ENCODE results near the gene CFAP20DC.
A peak's percentile ranks its signal among the peaks of the same experiment; 100 is the strongest.
"Not testable (repeated sequence)": the region's sequence is repeated elsewhere in the genome, so short reads cannot be mapped to it uniquely, and the experiment has no call there.

The CFAP20DC gene

GRCh38 chr3:59049671-59050331 lies at the start of gene CFAP20DC:
CFAP20DC (minus strand) TSS chr3:59050025; CDS start chr3:59049631, 394 bp downstream.
- H3K4me3 Mint-ChIP-seq: peak within 1 kb of the TSS; percentile 73
- H3K36me3 Mint-ChIP-seq (ENCODE audit: low read depth): no peaks in the 10 kb centered on the region
- H3K27ac Mint-ChIP-seq: peak within 1 kb of the TSS; percentile 81
- no peaks in the 10 kb centered on the region for H3K9me3 Mint-ChIP-seq
- peak; percentile 91 for DNase-seq
- H3K27me3 Mint-ChIP-seq: peaks cover 3% of the 10 kb centered on the region
- peaks cover 10% of the 10 kb centered on the region for H3K4me1 Mint-ChIP-seq (ENCODE audit: low read depth)

- H3K9me3 Mint-ChIP-seq: peaks cover 13% of the 10 kb centered on the region
- H3K36me3 Mint-ChIP-seq (ENCODE audit: low read depth); H3K27ac Mint-ChIP-seq; H3K4me1 Mint-ChIP-seq (ENCODE audit: low read depth); H3K4me3 Mint-ChIP-seq; DNase-seq: not testable (repeated sequence)
- H3K27me3 Mint-ChIP-seq: peaks cover 38% of the 10 kb centered on the region
Measured at GRCh38 chr3:59098516-59098915, 48.7 kb upstream of the CFAP20DC start.

GRCh38 chr3:59094446-59094845 lies 44.6 kb upstream of the CFAP20DC start:
- Mint-ChIP-seq H3K4me3 (no peak overlapping the region), H3K9me3 (peaks cover 13% of the 10 kb centered on the region), H3K27ac (no peak overlapping the region), H3K4me1 (ENCODE audit: low read depth) (no peaks in the 10 kb centered on the region), H3K36me3 (ENCODE audit: low read depth) (no peaks in the 10 kb centered on the region), H3K27me3 (peaks cover 14% of the 10 kb centered on the region)
- no peak for DNase-seq

GRCh38 chr3:59093521-59093920 lies 43.7 kb upstream of the CFAP20DC start:
- Mint-ChIP-seq H3K36me3 (ENCODE audit: low read depth) (no peaks in the 10 kb centered on the region), H3K9me3 (peaks cover 13% of the 10 kb centered on the region), H3K4me1 (ENCODE audit: low read depth) (no peaks in the 10 kb centered on the region), H3K27me3 (peaks cover 13% of the 10 kb centered on the region), H3K27ac (no peak overlapping the region), H3K4me3 (no peak overlapping the region)
- no peak for DNase-seq

- no peak for DNase-seq
- no peaks in the 10 kb centered on the region for H3K4me1 Mint-ChIP-seq (ENCODE audit: low read depth)
- H3K36me3 Mint-ChIP-seq (ENCODE audit: low read depth): no peaks in the 10 kb centered on the region
- no peaks in the 10 kb centered on the region for H3K9me3 Mint-ChIP-seq
- no peak overlapping the region for H3K4me3 Mint-ChIP-seq
- peaks cover 20% of the 10 kb centered on the region for H3K27me3 Mint-ChIP-seq
- H3K27ac Mint-ChIP-seq: no peak overlapping the region
Measured at GRCh38 chr3:59088761-59089160, 38.9 kb upstream of the CFAP20DC start.

- H3K27me3 Mint-ChIP-seq: peaks cover 41% of the 10 kb centered on the region
- DNase-seq: no peak
- H3K9me3 Mint-ChIP-seq: no peaks in the 10 kb centered on the region
- no peaks in the 10 kb centered on the region for H3K4me1 Mint-ChIP-seq (ENCODE audit: low read depth)
- no peak overlapping the region for H3K4me3 Mint-ChIP-seq
- no peak overlapping the region for H3K27ac Mint-ChIP-seq
- no peaks in the 10 kb centered on the region for H3K36me3 Mint-ChIP-seq (ENCODE audit: low read depth)
Measured at GRCh38 chr3:59085976-59086375, 36.2 kb upstream of the CFAP20DC start.

- H3K36me3 Mint-ChIP-seq (ENCODE audit: low read depth): no peaks in the 10 kb centered on the region
- peaks cover 46% of the 10 kb centered on the region for H3K27me3 Mint-ChIP-seq
- no peaks in the 10 kb centered on the region for H3K9me3 Mint-ChIP-seq
- no peak for DNase-seq
- no peak overlapping the region for H3K27ac Mint-ChIP-seq
- H3K4me3 Mint-ChIP-seq: no peak overlapping the region
- H3K4me1 Mint-ChIP-seq (ENCODE audit: low read depth): no peaks in the 10 kb centered on the region
Measured at GRCh38 chr3:59084583-59084982, 34.8 kb upstream of the CFAP20DC start.

- H3K36me3 Mint-ChIP-seq (ENCODE audit: low read depth): no peaks in the 10 kb centered on the region
- H3K4me3 Mint-ChIP-seq: no peak overlapping the region
- no peak overlapping the region for H3K27ac Mint-ChIP-seq
- no peaks in the 10 kb centered on the region for H3K4me1 Mint-ChIP-seq (ENCODE audit: low read depth)
- peaks cover 48% of the 10 kb centered on the region for H3K27me3 Mint-ChIP-seq
- H3K9me3 Mint-ChIP-seq: no peaks in the 10 kb centered on the region
- no peak for DNase-seq
Measured at GRCh38 chr3:59082106-59082505, 32.3 kb upstream of the CFAP20DC start.

GRCh38 chr3:59081071-59081470 lies 31.2 kb upstream of the CFAP20DC start:
- DNase-seq: no peak
- Mint-ChIP-seq H3K27me3 (peaks cover 58% of the 10 kb centered on the region), H3K36me3 (ENCODE audit: low read depth) (no peaks in the 10 kb centered on the region), H3K4me1 (ENCODE audit: low read depth) (no peaks in the 10 kb centered on the region), H3K27ac (no peak overlapping the region), H3K9me3 (no peaks in the 10 kb centered on the region), H3K4me3 (no peak overlapping the region)

- H3K4me3 Mint-ChIP-seq: no peak overlapping the region
- no peaks in the 10 kb centered on the region for H3K4me1 Mint-ChIP-seq (ENCODE audit: low read depth)
- H3K27me3 Mint-ChIP-seq: peaks cover 53% of the 10 kb centered on the region
- no peaks in the 10 kb centered on the region for H3K9me3 Mint-ChIP-seq
- no peak overlapping the region for H3K27ac Mint-ChIP-seq
- no peak for DNase-seq
- H3K36me3 Mint-ChIP-seq (ENCODE audit: low read depth): no peaks in the 10 kb centered on the region
Measured at GRCh38 chr3:59079962-59080361, 30.1 kb upstream of the CFAP20DC start.

GRCh38 chr3:59074764-59075163 lies 24.9 kb upstream of the CFAP20DC start:
- no peaks in the 10 kb centered on the region for H3K9me3 Mint-ChIP-seq
- no peaks in the 10 kb centered on the region for H3K36me3 Mint-ChIP-seq (ENCODE audit: low read depth)
- no peak overlapping the region for H3K27ac Mint-ChIP-seq
- H3K4me1 Mint-ChIP-seq (ENCODE audit: low read depth): peaks cover 10% of the 10 kb centered on the region
- H3K27me3 Mint-ChIP-seq: peaks cover 61% of the 10 kb centered on the region
- H3K4me3 Mint-ChIP-seq: no peak overlapping the region
- no peak for DNase-seq

GRCh38 chr3:59072681-59073080 lies 22.9 kb upstream of the CFAP20DC start:
- Mint-ChIP-seq H3K27me3 (peaks cover 64% of the 10 kb centered on the region), H3K4me1 (ENCODE audit: low read depth) (peaks cover 13% of the 10 kb centered on the region), H3K4me3 (no peak overlapping the region), H3K36me3 (ENCODE audit: low read depth) (no peaks in the 10 kb centered on the region), H3K9me3 (no peaks in the 10 kb centered on the region), H3K27ac (no peak overlapping the region)
- no peak for DNase-seq

GRCh38 chr3:59069838-59070237 lies 20.0 kb upstream of the CFAP20DC start:
- peaks cover 13% of the 10 kb centered on the region for H3K4me1 Mint-ChIP-seq (ENCODE audit: low read depth)
- no peaks in the 10 kb centered on the region for H3K9me3 Mint-ChIP-seq
- no peak for DNase-seq
- H3K36me3 Mint-ChIP-seq (ENCODE audit: low read depth): no peaks in the 10 kb centered on the region
- no peak overlapping the region for H3K27ac Mint-ChIP-seq
- peaks cover 65% of the 10 kb centered on the region for H3K27me3 Mint-ChIP-seq
- H3K4me3 Mint-ChIP-seq: no peak overlapping the region

GRCh38 chr3:59065240-59065639 lies 15.4 kb upstream of the CFAP20DC start:
- peaks cover 3% of the 10 kb centered on the region for H3K9me3 Mint-ChIP-seq
- H3K27me3 Mint-ChIP-seq: peaks cover 47% of the 10 kb centered on the region
- H3K36me3 Mint-ChIP-seq (ENCODE audit: low read depth): no peaks in the 10 kb centered on the region
- no peak overlapping the region for H3K4me3 Mint-ChIP-seq
- H3K27ac Mint-ChIP-seq: no peak overlapping the region
- DNase-seq: no peak
- H3K4me1 Mint-ChIP-seq (ENCODE audit: low read depth): peaks cover 8% of the 10 kb centered on the region

- no peak for DNase-seq
- Mint-ChIP-seq H3K4me1 (ENCODE audit: low read depth) (peaks cover 3% of the 10 kb centered on the region), H3K27ac (no peak overlapping the region), H3K27me3 (peaks cover 42% of the 10 kb centered on the region), H3K9me3 (peaks cover 3% of the 10 kb centered on the region), H3K36me3 (ENCODE audit: low read depth) (no peaks in the 10 kb centered on the region), H3K4me3 (no peak overlapping the region)
Measured at GRCh38 chr3:59064728-59065127, 14.9 kb upstream of the CFAP20DC start.

GRCh38 chr3:59064276-59064675 lies 14.5 kb upstream of the CFAP20DC start:
- H3K9me3 Mint-ChIP-seq: peaks cover 3% of the 10 kb centered on the region
- no peak overlapping the region for H3K27ac Mint-ChIP-seq
- no peaks in the 10 kb centered on the region for H3K4me1 Mint-ChIP-seq (ENCODE audit: low read depth)
- no peaks in the 10 kb centered on the region for H3K36me3 Mint-ChIP-seq (ENCODE audit: low read depth)
- peaks cover 38% of the 10 kb centered on the region for H3K27me3 Mint-ChIP-seq
- DNase-seq: no peak
- H3K4me3 Mint-ChIP-seq: no peak overlapping the region

Measured in activated T-cell treated with anti-CD3 and anti-CD28 coated beads, Interleukin-2, amount 50 U/mL, for 24 hours (primary cell).